ENCODE measurements around the gene THSD7A. TPM values are rescaled to one million over a fixed set of nuclear protein-coding genes. Genes with fewer than 3 reads are reported as not detected.

Gene THSD7A
- total RNA-seq, 1 donor from 2014 or later: 8.0 TPM

- Histone ChIP-seq H3K27me3 (no peaks in the 10 kb centered on the region), H3K4me3 (no peak overlapping the region), H3K4me1 (no peaks in the 10 kb centered on the region), H3K36me3 (no peaks in the 10 kb centered on the region), H3K27ac (no peak overlapping the region), H3K9me3 (no peaks in the 10 kb centered on the region)
- intact Hi-C loops (cut with DNase I): no loop called here
- DNase-seq (no peak), ATAC-seq (no peak)
- no peak for TF ChIP-seq CTCF (IDR thresholded peaks at IDR 0.05)
These were observed 128.2 kb downstream of the THSD7A start for GRCh38 chr7:11703829-11704228.

- DNase-seq (peak; percentile 50), ATAC-seq (peak; percentile 81)
- no peaks in the 10 kb centered on the region for H3K36me3 ChIP-seq
- H3K27ac ChIP-seq: no peak overlapping the region
- H3K27me3 ChIP-seq: no peaks in the 10 kb centered on the region
- no peaks in the 10 kb centered on the region for H3K9me3 ChIP-seq
- peaks cover 3% of the 10 kb centered on the region for H3K4me1 ChIP-seq
- TF ChIP-seq CTCF (IDR thresholded peaks at IDR 0.05): no peak
- intact Hi-C loops (cut with DNase I): no loop called here
- H3K4me3 ChIP-seq: no peak overlapping the region
These were observed 129.1 kb downstream of the THSD7A start for GRCh38 chr7:11702938-11703337.

- Histone ChIP-seq H3K27ac (no peak overlapping the region), H3K27me3 (no peaks in the 10 kb centered on the region), H3K36me3 (no peaks in the 10 kb centered on the region), H3K4me3 (no peak overlapping the region), H3K4me1 (peaks cover 3% of the 10 kb centered on the region), H3K9me3 (no peaks in the 10 kb centered on the region)
- no peak for ATAC-seq
- intact Hi-C loops (cut with DNase I): no loop called here
- DNase-seq: no peak
- no peak for TF ChIP-seq CTCF (IDR thresholded peaks at IDR 0.05)
These were observed 130.0 kb downstream of the THSD7A start for GRCh38 chr7:11701829-11702560.

- Histone ChIP-seq H3K4me3 (no peak overlapping the region), H3K27ac (no peak overlapping the region), H3K9me3 (no peaks in the 10 kb centered on the region), H3K36me3 (no peaks in the 10 kb centered on the region), H3K27me3 (no peaks in the 10 kb centered on the region), H3K4me1 (peaks cover 3% of the 10 kb centered on the region)
- DNase-seq: no peak
- no peak for ATAC-seq
- TF ChIP-seq CTCF (IDR thresholded peaks at IDR 0.05): no peak
- intact Hi-C loops (cut with DNase I): no loop called here
These were observed 132.3 kb downstream of the THSD7A start for GRCh38 chr7:11699666-11700065.

GRCh38 chr7:11698384-11698871 lies 133.6 kb downstream of the THSD7A start:
- intact Hi-C loops (cut with DNase I): no loop called here
- no peak for ATAC-seq
- no peaks in the 10 kb centered on the region for H3K27me3 ChIP-seq
- no peak for DNase-seq
- TF ChIP-seq CTCF (IDR thresholded peaks at IDR 0.05): no peak
- no peaks in the 10 kb centered on the region for H3K9me3 ChIP-seq
- H3K4me1 ChIP-seq: peaks cover 3% of the 10 kb centered on the region
- H3K4me3 ChIP-seq: no peak overlapping the region
- H3K36me3 ChIP-seq: no peaks in the 10 kb centered on the region
- H3K27ac ChIP-seq: no peak overlapping the region
